GM12891 (cell line): ENCODE measurements around the gene MAP4K3.

Experiments used
- POLR2A ChIP-seq: IDR thresholded peaks from 2 replicates; pipeline ENCODE4 v1.6.1; 2011; ENCODE audit warnings: low read depth, low read length, control low read depth
- POLR2AphosphoS5 ChIP-seq: IDR thresholded peaks from 2 replicates; pipeline ENCODE4 v1.6.1; 2011; ENCODE audit warnings: low read depth, low read length, control low read depth
- SPI1 ChIP-seq: IDR thresholded peaks from 2 replicates; pipeline ENCODE4 v1.6.1; 2011; ENCODE audit warnings: low read depth, low read length, control low read depth

GRCh38 chr2:39390216-39390615, 46.9 kb downstream of the MAP4K3 start:
- TF ChIP-seq POLR2AphosphoS5: no peak
- no peak for TF ChIP-seq POLR2A
- no peak for TF ChIP-seq SPI1
